Globus pallidus (tissue), 1 donor: ENCODE measurements around the gene TMEM200B.
"Not testable (repeated sequence)": the region's sequence is repeated elsewhere in the genome, so short reads cannot be mapped to it uniquely, and the experiment has no call there.

ENCODE experiments used
- DNase-seq: peaks from one replicate; pipeline ENCODE4 v3.0.0-alpha.2; 2015; ENCODE audit warnings: low spot score

The TMEM200B gene

DNA sequence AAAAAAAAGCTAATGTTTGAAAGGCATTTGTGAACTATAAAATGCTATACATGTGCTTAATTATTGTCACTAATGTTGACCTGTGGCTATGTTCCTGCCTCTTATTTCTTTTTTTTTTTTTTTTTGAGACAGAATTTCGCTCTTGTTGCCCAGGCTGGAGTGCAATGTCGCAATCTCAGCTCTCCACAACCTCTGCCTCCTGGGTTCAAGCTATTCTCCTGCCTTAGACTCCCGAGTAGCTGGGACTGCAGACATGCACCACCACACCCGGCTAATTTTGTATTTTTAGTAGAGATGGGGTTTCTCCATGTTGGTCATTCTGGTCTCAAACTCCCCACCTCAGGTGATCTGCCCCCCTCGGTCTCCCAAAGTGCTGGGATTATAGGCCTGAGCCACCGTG, 15.7 kb downstream of the TMEM200B start:
- not testable (repeated sequence) for DNase-seq

DNA sequence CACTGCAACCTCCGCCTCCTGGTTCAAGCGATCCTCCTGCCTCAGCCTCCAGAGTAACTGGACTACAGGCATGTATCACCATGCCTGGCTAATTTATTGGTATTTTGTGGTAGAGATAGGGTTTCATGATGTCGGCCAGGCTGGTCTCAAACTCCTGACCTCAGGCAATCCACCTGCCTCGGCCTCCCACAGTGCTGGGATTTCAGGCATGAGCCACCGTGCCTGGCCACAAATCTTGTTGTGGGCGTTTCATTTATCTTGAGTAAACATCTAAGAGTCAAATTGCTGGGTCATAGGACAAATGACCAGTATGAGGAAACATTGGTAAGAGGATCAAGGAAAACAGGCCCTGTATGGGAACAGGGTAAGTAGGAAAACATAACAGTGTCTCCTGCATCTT, 17.9 kb downstream of the TMEM200B start:
- DNase-seq: no peak

DNA sequence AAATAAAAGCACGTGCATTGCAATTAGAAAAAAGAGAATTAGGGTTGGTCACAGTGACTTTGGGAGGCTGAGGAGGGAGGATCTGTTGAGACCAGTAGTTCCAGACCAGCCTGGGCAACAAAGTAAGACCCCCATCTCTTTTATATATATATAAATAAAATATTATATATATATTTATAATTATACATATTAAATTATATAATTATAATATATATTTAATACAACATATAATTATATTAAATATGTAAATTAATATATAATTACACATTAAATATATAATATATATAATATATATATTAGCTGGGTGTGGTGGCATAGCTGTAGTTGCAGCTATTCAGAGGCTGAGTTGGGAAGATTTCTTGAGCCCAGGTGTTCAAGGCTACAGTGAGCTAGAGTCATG, 23.2 kb downstream of the TMEM200B start:
- DNase-seq: no peak

DNA sequence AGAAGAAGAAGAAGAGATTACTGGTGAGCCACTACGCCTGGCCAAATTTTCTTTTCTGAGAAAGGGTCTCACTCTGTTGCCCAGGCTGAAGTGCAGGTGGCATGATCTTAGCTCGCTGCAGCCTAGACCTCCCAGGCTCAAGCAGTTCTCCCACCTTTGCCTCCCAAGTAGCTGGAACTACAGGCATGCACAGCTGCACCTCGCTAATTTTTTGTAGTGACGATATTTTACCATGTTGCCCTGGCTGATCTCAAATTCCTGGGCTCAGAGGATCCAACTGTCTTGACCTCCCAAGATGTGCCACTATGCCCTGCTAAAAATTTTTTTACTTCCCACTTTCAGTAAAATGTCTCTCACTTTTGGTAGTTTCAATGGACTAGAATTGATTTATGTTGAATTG, 24.4 kb downstream of the TMEM200B start:
- DNase-seq: no peak

DNA sequence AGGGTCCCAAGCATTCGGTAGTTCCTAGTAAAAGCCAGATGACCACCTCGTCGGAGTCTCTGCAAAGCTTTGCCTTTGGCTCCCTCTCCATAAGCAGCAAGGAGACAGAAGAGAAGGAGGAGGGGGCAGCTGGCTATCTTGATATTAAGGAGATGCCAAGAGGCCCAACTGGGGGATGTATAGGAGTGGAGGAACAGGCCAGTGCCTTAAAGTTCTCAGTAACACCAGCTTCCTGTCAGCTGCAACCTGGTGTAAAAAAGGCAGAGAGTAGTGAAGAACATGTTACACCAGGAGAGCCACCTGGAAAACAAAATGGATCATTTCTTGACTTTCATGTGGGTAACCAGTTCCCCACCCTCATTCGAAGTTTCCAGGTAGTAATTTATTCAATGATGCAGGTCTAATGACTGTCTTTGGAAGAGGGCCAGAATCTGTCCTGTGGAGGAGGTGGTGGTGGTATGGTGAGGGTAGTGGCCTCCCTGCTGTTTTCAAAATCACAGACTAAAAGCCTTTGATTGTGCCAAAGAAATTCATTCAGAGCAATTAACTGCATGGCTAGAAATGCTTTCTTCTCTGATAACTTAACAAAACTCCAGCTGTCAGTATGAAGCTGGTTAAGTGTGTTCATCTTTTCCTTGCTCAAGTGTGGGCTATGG, 27.3 kb downstream of the TMEM200B start:
- DNase-seq: no peak

DNA sequence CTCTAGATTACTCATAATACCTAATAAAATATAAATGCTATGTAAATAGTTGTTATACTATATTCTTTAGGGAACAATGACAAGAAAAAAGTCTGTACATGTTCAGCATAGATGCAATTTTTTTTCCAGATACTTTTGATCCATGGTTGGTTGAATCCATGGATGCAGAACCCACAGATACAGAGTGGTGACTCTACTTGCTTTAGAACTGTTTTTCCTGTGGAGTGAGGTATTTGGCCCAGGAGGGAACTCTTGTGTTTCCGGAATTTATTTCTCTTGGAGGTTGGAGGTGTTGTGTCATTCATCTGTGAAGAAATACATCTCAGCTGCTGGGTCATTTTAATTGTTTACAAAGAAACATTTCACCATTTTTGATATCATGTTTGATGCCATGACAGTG, 28.7 kb downstream of the TMEM200B start:
- DNase-seq: no peak

DNA sequence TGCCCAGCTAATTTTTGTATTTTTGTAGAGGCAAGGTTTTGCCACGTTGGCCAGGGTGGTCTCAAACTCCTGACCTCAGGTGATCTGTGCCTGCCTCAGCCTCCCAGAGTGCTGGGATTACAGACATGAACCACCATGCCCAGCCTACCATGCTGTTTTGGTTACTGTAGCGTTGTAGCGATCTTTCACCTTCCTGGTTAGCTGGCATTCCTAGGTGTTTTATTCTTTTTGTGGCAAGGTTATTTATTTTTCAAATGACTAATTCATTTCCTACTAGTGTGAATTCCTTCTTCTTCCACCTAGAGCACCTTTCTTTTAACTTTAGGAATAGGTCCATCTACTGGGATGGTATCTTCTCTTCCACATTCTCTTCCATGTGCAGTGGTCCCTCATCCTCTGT, 29.3 kb downstream of the TMEM200B start:
- no peak for DNase-seq

DNA sequence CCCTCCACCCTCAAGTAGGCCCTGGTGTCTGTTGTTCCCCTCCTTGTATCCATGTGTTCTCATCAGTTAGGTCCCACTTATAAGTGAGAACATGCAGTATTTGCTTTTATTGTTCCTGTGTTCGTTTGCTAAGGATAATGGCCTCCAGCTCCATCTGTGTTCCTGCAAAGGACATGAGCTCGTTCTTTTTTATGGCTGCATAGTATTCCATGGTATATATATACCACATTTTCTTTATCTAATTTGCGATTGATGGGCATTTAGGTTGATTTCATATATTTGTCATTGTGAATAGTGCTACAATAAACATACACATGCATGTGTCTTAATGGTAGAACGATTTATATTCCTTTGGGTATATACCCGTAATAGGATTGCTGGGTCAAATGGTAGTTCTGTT, 31.0 kb downstream of the TMEM200B start:
- not testable (repeated sequence) for DNase-seq

DNA sequence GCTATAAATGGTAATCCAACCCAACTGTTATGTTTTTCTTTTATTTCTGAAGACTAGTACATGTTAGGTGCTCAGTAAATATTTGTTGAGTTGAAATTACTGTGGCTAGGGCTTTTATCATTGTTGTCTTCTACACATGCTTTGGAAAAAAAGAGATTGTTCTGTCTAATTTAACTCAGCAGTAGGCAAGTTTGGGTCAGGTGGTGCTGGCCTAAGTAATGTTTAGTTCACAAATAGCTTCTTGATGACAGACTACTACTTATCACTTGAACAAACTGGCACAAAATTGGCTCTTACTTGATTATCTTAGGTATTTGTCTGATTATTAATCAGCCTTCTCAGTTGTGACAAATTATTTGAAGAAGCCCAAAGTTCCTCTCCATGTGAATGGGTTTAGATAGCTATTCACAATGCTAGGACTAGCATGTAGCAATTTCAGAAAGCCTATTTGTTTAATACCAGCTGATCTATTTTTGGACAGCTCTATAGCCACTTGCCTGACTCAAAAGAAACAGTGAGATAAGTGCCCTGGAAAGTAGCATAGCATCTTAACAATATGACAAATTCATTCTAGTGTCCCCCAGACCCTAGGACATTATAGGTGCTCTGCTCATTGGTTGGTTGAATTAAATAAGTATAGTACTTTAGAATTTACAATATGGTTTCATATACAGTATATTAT, 32.6 kb downstream of the TMEM200B start:
- DNase-seq: no peak

DNA sequence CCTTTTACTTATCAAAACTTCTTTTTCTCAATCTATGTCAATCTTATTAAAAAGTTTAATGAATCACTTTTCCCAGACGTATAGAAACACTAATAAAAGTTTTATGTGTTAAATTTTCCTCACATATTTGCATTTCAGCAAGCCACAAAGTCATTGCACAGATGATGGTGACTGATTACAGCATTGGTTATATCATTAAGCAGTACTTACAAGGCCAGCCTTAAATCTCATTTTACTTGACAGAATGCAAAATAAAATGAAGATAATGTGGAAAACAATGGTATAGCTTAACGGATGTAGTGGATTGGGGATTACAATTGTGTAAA, 39.5 kb downstream of the TMEM200B start:
- DNase-seq: no peak

DNA sequence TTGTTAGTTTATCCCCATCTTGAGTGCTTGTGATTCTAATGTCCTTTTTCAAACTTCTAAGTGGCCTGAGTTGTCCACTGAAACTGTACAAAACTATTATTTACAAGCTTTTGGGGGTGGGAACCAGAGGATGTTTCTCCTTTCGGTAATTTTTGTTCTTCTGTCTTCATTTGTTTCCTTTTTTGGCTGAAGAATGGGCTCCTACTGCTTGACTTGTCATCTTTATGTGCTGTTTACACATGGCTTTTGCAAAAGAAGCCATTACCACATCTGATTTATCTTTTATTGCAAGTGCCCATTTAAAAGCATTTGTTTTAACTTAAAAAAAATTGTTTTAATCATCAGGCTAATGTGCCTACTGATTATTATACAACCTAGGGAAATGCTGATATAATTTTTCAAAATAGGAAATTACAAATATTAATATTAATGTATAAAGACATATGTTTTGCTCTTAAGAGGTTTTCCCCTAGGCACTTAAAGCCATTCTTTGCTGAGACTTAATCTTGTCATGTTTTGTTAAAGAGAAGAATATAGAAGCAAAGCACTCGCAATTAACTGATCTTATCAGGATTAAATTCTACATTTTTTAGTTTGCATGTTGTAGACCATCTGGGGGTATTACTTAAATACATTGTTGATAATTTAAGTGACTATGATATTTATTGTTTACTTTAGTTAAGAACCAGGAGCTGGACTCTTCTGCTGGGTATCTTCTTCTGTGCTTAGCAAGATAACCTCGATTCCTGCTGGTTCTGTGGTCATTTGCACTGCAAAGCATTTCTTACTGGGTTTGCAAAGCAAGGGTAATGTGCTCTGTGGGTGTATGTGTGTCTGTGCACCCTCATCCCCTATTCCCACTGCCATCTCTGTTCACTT, 40.1 kb downstream of the TMEM200B start:
- DNase-seq: no peak

DNA sequence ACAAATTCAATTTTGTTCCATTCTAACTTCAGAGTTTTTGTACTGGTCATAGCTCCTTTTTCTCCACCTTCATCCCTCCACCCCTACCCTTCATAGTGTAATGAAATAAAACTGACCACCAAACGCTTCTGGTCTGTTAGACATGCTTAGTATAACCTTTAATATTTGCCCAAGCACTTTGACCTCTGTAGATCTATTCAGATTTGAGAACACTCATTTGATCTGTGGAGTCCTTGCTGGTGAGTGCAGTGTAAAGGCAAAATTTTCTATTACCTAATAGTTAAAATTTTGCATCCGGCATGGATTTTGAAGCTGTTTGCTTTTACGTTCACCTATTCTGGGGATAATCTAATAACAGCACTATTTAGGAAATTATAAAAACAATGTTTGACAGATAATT, 41.2 kb downstream of the TMEM200B start:
- no peak for DNase-seq

DNA sequence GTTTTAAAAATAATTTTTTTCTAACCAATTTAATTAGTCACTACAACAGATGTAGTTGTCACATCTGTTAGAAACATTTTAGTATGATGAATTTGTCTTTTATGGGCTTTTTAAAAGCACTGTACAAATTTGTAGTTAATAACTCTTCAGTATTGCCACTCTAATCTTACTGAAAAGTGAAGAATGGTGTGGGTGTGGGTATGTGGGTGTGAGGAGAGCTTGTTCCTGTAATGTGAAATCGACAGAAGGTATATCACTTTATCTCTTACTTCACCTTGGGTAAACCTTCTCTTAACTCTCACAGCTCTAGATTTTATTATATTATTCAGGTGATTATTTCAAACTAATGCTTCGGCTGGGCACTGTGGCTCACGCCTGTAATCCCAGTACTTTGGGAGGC, 42.5 kb downstream of the TMEM200B start:
- DNase-seq: no peak

DNA sequence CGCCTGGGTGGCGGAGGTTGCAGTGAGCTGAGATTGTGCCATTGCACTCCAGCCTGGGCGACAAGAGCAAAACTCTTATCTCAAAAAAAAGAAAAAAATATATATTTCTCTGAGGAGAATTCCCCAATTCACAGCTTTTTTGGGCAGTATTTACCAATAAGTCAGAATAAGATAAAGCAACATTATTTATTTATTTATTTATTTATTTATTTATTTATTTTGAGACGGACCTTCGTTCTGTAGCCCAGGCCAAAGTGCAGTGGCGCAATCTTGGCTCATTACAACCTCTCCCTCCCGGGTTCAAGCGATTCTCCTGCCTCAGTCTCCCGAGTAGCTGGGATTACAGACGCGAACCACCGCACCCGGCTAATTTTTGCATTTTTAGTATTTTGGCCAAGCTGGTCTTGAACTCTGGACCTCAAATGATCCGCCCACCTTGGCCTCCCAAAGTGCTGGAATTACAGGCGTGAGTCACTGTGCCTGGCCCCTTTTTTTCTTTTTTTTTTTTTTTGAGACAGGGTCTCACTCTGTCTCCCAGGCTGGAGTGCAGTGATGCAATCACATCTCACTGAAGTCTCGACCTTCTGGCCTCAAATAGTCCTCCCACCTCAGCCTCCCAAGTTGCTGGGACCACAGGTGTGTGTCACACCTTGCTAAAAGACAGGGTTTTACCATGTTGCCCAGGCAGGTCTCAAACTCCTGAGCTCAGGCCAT, 43.6 kb downstream of the TMEM200B start:
- DNase-seq: not testable (repeated sequence)

DNA sequence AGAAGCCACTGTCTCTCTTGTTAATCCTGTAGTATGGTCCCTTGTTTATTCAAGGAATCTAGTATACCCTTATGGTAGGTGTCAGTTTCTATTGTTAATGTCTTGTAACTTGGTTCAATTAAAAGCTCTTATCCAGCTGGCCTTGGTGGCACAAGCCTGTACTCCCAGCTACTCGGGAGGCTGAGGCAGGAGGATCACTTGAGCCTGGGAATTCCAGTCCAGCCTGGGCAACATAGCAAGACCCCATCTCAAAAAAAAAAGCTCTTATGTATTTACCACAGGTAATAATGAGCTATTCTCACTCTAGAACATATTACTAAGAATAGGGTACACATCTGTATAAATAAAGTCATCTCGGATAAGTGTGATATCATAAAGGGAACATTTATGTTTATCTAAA, 46.5 kb downstream of the TMEM200B start:
- DNase-seq: no peak
